ENCODE measurements around the gene TP53BP1.

The TP53BP1 gene

DNA sequence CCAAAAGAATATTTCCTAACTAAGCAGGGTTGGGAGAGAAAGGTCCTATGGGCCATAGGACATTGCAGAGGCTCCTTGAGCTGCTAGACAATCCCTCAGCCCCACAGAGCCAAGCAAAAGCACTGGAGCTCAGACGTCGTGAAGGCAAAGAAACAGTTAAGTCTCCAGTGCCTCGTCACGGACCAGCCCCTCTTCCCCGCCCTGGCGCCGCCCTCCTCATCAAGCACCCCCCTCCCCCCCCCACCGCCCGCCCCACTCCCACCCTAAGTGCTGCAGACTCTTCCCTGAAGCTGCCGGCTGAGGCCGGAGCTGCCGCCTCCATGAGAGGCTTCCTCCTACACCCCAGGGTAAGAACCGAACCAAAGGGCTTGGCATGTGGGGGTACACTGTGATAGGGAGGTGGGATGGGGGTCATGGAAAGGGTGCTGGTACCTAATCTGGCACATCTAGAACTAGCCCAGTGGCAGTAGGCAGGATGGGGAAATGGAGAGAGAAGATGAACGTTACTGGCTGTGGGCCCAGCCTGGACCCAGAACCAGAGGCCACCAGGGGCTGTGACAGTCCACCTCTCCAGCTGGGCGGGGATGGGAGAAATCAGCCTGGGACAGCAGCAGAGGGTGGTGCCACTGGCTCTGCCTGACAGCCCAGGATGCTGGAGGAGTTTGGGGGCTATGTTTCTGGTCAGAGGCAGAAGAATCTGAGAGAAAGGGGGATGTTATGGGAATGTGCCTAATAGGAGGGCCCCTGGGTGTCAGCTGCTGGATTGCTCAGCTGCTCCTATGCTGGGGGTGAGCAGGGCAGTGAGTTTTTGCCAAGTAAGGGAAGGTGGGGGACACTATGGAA lies 24.6 kb upstream of the TP53BP1 start, which contains the start of gene MAP1A:
Gene MAP1A (plus strand): TSS at position 255 of the 843 bp plus-strand sequence. CDS start 3,866 bp downstream, outside the sequence.
- DNase-seq = no peak

DNA sequence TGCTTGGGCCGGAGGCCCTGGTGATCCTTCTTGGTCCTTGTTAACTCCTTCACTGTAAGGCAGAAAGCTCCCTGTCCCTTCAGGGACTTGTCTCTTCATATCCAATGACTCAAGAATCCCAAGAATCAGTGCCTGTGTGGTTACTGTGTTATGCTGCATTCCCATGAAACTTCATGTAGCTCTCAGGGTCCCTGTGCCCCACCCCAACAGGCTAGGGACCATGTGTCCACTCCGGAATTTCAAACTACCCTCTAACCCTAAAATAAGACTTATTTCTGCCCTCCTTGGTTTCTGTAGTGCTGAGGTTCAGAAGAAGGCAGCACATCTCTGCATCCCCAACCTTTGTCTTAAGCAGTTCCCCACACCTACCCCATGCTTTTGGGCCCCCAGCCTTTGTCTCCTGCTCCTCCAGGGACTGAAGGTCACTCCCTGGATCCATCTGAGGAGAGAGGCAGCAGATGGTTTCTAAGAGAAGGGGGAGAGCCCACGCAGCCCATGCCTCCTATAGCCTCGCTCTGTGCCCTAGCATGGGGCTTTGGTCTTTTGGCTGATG lies 23.9 kb upstream of the TP53BP1 start:
- no peak for DNase-seq

DNA sequence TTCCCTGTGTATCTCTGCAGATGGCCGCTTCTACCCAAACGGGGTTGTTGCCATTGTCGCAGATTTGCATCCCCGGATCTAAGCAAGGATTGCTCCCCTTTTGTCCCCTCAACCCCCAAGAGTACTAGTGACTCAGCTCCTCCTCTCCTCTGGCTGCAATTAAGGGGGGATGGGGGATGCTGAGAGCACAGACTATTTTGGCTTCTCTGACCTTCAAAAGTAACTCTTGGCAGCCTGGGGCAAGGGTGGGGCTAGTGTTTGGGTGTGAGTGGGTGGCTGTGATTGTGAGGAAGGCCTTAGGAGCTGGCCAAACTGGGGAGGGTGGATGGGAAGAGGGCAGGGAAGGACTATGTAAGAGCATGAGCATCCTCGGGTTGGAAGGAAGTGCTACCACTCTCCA lies 23.2 kb upstream of the TP53BP1 start:
- DNase-seq = no peak

DNA sequence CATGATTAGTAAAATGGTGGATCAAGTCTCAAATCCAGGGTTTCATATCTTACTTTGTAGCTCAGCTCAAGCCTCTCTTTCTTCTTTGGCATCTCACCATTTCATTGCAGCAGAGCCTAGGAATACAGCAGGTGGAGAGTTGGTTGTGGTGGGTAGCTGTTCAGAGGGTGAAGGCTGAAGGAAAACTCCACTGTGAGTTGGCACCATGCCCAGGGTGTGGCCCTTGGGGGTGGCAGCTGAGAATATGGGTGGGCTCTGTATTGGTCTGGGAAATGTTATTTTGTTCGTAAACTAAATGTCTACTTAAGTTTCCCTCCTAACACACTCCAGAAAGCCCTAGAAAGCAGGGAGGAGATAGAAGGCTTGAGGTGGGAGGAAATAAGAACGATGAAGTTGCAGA lies 22.8 kb upstream of the TP53BP1 start:
- DNase-seq = no peak

DNA sequence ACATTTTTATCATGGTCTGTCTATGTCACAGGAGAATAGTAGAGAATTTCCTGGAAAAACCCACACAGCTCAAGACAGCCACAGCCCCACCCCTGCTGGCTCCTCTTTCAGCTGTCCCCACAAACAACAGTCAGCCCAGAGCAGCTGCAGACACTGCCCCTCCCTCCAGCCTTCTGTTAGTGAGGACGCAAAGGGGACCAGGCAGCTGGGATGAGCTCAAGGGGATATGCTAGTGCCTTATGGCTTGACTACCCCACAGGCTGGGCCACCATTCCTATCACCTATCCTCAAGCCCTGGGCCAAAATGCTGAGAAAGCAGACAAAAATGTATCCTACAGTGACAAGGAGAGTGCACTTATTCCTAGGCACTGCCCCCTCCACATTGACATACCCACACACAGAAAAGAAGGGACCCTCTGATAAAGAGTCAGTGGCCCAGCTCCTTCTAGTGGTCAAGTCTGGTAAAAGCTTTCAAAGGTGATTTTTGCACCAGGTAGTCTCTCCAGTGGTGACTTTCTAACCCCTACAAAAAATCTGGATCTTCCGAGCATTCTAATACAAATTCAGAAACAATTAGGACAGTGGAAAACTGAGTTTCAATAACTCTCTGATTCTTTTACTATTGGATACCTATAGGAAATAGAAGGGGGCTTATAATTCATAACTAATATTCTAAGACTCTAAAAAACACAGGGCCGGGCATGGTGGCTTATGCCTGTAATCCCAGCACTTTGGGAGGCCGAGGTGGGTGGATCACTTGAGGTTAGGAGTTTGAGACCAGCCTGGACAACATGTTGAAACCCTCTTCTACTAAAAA lies 21.5 kb upstream of the TP53BP1 start:
- peak; percentile 26 for DNase-seq

DNA sequence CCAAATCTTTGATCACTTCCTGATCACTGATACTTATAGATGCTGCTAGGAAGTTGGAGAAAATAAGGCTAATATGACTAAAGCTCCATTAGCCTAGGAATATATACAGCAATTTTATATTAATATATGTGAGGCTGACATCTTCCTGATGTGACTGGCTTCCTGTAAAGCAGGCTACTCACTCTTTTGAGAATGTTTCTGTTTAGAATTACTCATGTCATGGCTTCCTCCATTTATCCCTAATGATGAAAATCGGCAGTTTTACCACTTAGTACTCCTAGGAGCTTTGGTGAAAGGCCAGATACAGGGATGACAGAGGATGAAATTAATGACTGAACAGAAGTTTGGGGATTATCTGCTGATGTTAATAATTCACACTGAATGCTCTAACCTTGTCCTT lies 20.6 kb upstream of the TP53BP1 start:
- DNase-seq = no peak

DNA sequence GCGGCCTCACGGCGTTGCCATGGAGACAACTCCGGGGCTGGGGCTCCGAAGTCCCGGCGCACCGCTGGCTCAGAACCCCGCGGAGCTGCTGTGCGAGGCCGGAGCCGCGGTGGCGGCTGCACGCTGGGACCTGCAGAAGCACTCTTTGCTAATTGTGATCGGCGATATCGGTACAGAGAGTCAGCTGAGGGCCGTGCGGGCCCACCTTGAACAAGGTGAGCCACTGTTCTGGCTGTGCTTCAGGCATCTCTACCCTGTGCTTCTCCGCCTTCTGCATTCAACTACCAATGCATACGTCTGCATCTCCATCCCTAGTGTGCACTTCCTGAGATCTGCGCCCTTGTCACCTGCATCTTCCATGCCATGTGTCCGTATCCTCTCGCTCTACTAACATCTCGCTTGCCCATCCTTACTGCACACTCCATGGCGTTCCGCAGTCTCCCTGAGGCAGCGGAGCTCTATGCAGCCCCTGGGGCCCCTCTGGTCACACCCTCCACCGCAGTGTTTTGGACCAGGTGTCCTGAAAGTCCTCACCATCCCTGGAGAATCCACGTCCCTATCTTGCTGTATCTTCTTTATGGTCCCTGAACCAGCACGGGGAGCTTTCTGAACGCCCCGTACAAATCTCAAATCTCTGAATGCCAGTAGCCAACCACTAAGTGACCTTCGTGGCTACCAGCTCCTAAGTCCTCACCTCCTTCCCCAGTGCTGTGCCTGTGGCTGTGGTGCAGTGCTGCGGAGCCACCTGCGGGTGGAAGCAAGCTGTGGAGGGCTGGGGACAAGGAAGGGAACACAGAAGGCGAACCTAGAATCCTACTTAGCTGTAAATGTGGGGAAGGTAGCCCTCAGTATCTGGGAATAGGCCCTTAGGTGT lies 18.3 kb upstream of the TP53BP1 start:
- DNase-seq = peak; percentile 73

DNA sequence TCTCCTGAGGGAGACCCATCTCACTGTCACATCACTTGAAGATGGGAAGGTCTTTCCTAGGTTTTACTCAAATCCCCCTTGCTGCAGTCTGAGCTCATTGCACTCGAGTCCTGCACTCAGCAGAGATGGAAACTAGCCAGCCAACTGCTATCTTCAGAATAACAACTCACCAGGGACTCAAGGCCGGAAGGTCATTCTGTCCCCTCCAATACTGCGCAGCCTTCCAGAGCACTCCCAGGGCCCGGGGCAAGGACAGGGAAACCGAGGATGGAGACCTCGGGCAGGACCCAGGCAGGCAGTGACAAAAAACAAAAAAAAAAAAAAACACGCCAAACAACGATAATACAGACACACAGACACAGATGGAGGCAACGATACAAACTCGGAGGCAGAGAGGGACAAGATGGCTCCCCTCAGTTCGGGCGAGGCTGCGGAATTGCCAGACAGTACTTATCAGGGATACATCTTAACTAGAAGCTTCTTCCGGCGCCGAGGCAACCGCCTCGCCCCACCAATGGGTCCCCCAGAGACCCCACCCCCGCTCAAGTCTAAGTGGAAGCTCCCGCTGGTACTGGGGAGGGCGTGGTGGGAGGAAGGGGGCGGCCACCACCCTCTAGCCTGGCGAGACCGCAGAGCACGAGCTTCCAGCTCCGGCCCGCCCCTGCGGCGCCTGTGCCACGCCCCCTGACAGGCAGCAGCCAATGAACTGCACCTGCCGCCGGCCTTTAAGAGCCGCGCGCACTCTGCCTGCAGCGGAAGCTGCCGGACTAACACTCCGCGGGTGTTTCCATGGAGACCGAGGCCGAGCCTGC lies 17.4 kb upstream of the TP53BP1 start:
- peak; percentile 96 for DNase-seq

DNA sequence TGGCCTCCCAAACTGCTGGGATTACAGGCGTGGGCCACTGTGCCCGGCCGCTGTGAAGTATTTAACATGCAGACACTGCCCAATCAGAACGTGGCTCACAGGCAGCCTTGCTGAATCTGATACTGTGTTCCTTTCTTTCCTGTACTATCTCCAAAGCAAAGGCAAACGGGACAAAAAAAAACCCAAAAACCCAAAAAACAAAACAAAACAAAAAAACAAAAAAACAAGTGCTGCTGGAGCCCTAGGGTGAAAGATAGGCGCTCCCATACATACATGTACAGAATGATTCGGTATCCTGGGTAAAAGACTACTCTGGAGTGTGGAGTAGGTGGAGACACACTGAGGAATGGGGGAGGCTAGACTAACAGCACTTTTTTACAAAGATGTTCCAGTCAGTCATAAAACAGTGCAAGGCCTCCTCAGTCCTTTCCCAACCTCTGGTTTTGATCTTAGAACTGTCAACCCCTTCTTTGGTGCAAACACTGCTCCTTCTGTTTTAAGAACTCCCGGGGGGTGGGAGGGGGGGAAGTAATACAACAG lies 16.8 kb upstream of the TP53BP1 start:
- DNase-seq = no peak

DNA sequence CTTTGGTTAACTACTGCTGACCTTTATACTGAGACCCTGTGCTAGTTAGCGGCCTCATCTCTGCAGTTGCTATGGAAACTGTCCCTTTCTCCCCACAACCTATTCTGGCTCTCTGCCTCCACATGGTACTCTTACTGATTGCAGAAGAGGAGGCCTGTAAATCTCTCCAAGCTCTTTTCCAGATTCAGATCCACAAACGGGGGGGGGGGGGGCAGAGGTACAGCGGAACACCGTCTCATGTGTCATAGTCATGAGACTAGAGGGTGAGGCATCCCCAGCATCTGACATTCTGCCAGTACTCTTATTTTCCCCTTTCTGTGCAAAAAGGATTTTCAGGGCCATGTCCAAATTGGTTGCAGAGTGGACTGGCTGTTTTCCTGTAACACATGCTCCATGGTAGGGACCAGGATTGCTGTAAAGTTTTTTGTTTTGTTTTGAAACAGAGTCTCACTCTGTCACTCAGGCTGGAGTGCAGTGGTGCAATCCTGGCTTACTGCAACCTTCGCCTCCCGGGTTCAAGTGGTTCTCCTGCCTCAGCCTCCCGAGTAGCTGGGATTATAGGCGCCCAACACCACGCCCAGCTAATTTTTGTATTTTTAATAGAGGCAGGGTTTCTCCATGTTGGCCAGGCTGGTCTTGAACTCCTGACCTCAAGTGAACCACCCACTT lies 16.2 kb upstream of the TP53BP1 start:
- no peak for DNase-seq

DNA sequence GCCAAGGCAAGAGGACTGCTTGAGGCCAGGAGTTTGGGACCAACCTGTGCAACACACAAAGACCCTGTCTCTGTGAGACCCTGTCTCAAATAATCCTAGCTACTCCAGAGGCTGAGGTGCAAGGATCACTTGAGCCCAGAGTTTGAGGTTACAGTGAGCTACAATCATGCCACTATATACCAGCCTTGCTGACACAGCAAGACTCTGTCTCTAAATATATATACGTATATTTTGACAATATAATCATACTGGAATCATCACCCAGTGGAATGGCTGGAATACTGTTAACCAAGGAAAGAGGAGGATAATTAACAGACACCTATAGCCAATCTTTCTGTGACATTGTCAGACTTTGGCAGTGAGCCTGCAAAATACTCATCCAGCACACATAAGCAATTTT lies 15.5 kb upstream of the TP53BP1 start:
- DNase-seq = no peak

DNA sequence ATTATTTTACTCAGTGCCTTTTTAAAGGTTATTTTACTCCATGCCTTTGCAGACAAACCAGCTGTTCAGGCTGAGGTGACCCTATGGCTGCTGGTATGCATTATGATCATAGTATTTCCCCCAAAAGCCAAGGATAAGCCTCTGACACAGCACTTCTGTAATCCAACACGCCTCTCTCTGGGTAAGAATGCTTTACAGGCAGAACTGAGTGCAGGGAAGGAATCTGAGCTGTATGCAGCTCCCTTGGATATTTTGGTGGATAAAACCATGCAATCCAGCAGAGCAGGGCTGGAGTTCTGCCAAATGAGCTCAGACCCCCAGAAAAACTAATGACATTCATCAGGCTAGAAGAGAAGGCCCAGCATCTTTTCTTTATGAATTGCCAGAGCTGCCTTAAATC lies 12.8 kb upstream of the TP53BP1 start:
- DNase-seq = no peak

DNA sequence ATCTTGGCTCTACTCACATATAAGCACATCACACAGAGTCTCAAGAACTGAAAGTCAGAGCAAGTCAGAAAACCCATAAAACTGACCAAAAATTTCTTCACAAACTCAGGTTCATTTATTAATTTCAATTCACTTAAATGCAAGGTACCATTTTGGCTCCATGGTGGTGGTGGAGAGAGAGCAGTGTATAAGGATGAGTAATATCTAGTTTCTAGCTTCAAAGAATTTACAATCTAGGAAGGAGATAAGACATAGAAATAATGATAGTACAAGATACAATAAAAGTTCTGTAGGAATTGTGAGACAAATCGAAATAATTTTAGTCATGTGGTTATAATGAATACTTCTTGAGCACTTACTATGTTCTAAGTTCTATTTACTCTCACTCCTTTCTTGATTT lies 6.7 kb upstream of the TP53BP1 start:
- DNase-seq = no peak

DNA sequence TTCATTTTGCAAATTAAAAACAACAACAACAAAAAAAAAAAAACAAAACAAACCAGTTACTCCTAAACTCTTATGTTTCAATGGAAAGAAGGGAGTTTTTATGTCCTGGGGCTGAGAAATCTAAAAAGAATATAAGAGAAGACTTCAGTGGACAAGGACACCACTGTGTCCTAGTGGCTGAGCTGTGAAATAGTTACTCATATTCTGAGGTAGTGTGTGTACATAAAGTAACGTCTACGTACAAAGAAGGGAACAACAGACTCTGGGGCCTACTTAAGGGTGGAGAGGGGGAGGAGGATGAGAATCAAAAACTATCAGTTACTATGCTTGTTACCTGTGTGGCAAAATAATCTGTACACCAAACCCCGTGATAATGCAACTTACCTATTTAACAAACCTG lies 6.0 kb upstream of the TP53BP1 start:
- DNase-seq = no peak

DNA sequence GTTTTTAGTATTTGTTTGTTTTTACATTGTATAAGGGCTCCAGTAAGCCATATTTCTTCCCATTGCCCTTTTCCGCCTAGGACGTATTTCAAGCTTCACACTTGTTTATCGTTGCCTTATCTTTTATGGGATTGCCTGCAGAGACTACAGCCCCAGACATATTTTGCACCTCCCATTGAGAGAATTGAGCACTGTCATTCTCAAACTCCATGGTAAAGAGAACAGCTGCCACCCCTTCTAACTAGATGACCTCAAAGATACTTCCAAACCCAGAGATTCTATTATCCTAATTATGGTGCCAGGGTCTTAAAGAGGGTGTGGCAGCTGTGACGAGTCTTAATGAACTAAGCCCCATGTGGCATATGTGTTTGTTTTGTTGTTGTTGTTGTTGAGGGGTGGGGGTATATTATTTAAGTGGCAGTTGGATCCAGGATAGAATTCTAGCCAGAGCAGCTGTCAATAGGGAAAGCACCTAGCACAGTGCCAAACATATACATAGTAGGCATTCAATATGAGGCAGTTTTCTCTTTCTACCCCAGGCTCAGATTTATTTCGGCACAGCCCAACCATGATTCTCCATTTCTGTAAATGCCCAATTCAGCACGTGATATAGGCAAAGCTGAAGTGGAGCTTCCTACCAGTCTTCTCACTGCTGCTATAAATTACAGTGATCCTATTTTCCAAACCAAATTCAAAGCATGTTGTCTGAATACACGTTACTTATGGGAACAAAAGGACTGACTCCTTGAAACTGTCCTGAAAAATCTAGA lies 932 bp upstream of the TP53BP1 start:
- no peak for DNase-seq

DNA sequence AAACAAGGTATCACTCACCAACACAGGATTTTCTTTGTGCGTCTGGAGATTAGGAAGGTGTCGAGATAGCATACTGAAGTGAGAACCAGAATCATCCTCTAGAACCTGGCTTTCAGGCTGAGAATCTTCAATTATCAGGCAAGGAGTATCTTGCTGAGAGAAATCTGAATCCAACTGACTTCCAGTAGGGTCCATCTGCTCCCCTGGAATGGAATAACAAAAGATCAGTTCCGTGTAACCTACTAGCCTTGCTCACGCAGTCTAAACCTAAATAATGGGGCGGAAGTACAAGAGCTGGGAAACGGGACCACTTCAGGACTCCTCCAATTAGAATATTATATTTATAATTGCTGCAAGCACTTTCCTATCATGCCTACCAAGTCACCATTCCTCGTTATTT lies 690 bp downstream of the TP53BP1 start:
- no peak for DNase-seq

DNA sequence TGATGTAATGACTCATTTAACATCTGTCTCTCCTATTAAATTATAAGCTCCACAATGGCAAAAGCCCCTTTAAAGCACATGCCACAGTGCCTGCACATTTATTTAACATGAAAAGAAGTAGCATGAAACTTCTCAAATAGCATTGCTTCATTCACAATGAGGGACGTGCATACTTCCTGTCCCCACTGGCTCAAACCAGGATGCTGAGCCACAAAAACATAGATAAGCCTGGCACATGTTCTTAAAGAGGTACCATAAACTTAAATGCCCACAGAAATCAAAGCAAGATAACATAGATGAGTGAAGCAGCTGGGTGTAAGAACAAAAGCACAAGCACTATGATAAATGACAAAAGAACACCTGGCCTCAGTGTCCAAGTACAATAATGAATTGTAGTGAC lies 3.8 kb downstream of the TP53BP1 start:
- no peak for DNase-seq

DNA sequence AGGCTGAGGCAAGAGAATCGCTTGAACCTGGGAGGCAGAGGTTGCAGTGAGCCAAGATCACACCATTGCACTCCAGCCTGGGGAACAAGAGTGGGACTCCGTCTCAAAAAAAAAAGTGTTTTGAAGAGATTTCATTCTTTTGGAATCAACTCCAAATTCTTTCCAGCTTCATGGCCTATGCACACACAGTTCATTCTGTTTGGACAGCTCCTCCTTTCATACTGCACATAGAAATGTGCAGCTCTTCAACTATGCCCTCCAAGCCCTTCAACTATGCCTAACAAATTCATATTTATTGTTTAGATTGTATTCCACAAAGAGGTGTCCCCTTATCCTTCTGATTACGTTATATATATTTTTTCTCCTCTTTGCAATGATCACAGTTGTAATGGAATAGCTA lies 4.2 kb downstream of the TP53BP1 start:
- DNase-seq = no peak

DNA sequence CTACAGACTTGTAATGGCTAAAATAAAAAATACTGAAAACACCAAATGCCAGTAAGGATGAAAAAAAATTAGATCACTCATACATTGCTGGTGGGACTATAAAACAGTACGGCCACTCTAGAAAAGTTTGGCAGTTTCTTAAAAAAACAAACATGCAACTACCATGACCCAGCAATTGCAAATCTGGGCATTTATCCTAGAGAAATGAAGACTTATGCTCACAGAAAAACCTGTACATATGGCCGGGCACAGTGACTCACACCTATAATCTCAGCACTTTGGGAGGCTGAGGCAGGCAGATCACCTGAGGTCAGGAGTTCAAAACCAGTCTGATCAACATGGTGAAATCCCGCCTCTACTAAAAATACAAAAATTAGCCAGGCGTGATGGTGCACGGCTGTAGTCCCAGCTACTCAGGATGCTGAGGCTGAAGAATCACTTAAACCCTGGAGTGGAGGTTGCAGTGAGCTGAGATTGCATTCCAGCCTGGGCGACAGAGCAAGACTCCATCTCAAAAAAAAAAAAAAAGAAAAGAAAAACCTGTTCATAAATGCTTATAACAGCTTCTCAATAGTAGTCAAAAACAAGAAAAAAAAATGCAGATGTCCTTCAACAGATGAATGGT lies 5.6 kb downstream of the TP53BP1 start:
- DNase-seq = no peak

DNA sequence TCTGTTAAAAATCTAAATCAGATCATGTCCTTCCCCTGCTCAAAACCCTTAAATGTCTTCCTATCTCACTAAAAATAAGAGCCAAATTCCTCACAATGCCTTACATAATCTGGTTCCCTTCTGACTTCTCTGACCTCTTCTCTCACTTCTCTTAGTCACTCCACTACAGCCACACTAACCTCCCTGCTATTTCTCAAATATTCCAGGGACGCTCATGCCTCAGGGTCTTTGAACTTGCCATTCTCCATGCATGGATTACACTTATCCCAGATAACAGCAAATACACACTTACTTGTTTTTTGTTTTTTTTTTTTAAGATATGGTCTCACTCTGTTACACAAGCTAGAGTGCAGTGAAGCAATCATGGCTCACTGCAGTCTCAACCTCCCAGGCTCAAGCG lies 8.5 kb downstream of the TP53BP1 start:
- DNase-seq = no peak
